Mammary epithelial cell (primary cell): Measurements from ENCODE around the gene CWC27.

Experiments
- EZH2 ChIP-seq: IDR thresholded peaks from 2 replicates; pipeline ENCODE4 v1.6.1; 2012; ENCODE audit warnings: low read length, inconsistent platforms, borderline replicate concordance
- TF ChIP-seq, protein P1 (sequence below), 2 donors: IDR thresholded peaks in 1 of 2; conservative IDR thresholded peaks in 1 of 2; 2 replicates each; pipeline ENCODE4 v1.5.1; 2011 to 2012; ENCODE audit warnings: inconsistent platforms in 2 of 2, low read length in 2 of 2, mild to moderate bottlenecking in 2 of 2, control low read depth in 1 of 2, low read depth in 1 of 2; ENCODE audit not compliant: insufficient read depth in 1 of 2; ENCODE audit errors: extremely low read depth in 1 of 2

DNA sequence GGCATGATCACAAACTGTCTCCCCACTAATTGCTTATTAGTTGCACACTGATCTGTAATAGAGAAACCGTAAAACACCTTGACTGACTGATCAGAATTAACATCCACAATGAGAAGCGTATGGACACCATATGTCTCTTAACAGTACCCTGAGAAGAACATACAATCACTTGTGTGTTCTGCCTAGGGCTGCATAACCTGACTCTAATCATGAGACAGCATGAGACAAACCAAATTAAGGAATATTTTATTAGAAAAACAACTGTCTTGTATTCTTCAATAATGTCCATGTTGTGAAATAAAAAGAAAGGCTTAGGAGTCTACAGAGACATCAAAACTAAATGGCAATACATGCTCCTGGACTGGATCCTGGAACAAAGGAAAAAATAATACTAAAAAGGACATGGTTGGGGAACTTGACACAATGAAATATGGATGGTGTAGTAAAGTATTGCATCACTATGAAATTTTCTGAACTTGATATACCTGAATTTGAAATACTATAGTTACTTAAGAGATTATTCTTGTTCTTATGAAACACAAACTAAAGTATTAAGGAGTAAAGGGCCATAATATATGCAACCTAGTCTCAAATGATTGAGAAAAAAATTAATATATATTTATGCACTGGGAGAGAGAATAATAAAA lies 162.1 kb downstream of the CWC27 start:
- TF ChIP-seq, protein P1, sequence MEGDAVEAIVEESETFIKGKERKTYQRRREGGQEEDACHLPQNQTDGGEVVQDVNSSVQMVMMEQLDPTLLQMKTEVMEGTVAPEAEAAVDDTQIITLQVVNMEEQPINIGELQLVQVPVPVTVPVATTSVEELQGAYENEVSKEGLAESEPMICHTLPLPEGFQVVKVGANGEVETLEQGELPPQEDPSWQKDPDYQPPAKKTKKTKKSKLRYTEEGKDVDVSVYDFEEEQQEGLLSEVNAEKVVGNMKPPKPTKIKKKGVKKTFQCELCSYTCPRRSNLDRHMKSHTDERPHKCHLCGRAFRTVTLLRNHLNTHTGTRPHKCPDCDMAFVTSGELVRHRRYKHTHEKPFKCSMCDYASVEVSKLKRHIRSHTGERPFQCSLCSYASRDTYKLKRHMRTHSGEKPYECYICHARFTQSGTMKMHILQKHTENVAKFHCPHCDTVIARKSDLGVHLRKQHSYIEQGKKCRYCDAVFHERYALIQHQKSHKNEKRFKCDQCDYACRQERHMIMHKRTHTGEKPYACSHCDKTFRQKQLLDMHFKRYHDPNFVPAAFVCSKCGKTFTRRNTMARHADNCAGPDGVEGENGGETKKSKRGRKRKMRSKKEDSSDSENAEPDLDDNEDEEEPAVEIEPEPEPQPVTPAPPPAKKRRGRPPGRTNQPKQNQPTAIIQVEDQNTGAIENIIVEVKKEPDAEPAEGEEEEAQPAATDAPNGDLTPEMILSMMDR (conservative IDR thresholded peaks at IDR 0.05 in 1 of 2, IDR thresholded peaks at IDR 0.05 in 1 of 2; ENCODE audit: extremely low read depth in 1 of 2, insufficient read depth in 1 of 2, low read depth in 1 of 2, low read length in 2 of 2), result no peak
- TF ChIP-seq EZH2, result no peak
